EH (cell line): ENCODE measurements around the gene RBFOX2.
"Not testable (repeated sequence)": the region's sequence is repeated elsewhere in the genome, so short reads cannot be mapped to it uniquely, and the experiment has no call there.

ENCODE experiments used
- DNase-seq: peaks from one replicate; pipeline ENCODE4 v3.0.0-alpha.2; 2015; ENCODE audit warnings: low read depth

Gene RBFOX2

DNA sequence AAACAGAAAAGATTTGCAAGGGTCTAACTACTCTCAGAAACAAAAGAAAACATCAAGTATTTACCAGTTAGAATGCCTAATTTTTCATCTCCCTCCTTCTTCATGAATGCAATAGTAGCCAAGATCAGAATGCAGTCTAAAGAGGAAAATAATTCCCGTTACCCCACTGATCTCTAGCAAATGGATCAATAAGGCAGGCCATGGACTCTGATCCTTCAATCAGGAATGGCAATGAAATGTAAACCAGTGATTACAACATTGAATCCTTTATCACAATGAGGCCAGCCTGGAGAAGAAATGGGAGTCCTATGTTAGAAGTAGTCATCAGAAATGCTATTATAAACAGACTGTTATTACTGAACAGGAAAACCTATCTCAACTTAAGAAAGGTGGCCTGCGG lies 204.4 kb downstream of the RBFOX2 start:
- no peak for DNase-seq

DNA sequence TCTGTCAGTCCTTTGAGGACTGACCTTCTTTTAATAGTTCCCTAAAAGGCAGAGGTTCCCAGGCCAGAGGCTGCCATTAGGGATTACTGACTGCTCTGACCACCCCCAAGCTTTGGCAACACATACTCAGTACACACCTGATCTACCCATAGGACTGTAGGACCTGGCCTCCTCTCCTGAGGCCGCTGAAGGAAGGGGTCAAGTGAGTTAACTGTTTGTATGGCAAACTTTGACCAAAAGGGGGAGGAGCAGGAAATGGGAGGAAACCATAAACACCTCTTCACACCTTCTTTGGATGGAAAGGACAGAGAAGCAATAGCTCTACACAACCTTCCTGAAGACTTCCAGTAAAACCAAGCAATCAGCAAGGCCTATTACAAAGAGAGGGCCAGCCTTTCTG lies 207.0 kb downstream of the RBFOX2 start:
- DNase-seq = no peak

DNA sequence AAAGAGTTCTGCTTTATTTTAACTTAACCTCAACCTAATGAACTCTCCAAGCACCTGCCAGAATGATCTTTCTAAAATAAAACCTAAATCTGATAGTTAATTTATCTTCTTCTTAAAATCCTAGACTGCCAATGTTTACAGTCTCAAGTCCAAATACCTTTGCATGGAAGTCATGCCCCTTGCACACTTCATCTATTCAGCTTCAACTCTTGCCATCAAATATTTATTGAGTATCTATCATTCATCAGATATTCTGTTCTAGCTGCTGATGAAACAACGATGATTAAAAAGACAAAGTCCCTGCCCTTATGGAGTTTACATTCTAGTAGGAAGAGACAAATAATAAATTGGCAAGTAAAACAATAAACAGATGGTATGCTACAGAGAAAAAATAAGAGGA lies 209.2 kb downstream of the RBFOX2 start:
- no peak for DNase-seq

DNA sequence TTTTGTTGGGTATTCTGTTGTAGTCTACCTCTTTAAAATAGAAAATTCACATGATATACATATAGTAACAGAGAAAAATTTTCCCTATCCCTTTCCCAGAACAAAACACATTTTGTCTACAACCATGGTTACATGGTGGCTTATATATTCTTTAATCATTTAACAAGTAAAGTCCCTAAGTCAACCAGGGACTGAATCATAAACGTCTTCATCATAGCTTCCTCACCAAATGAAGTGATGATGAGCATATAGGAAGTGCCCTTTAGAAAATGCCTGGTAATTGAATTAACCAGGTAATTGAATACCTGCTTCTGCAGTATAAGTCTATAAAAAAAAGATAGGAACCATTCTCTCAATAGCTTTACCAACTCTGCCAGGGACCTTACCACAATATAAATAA lies 209.7 kb downstream of the RBFOX2 start:
- no peak for DNase-seq

DNA sequence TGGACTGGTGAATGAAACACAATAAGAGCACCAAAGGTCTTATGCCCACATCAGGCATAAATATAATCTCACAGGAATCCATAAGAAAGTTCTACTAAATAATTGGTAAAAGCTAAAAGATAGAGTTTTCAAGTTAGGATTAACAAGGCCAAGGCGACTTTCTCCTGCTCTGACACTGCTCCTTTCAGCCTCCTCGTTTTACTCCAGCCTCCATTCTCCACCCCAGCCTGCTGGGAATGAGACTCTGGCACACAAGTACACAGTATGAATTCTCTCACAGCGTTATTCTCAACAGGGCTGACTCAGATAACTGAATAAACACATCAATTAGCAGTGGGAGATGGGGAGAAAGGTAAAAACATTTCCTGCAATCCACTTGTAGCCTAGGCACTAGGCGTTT lies 216.0 kb downstream of the RBFOX2 start:
- DNase-seq = no peak

DNA sequence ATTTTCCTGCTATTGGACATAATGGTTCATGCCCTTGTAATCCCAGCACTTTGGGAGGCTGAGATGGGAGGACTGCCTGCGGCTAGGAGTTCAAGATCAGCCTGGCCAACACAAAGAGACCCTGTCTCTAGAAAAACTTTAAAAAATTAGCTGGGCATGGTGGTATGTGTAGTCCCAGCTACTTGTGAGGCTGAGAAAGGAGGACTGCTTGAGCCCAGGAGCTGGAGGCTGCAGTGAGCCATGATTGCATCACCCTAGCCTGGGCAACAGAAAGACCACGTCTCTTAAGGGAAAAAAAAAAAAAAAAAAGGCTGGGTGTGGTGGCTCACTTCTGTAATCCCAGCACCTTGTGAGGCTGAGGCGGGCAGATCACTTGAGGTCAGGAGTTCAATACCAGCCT lies 217.0 kb downstream of the RBFOX2 start:
- no peak for DNase-seq

DNA sequence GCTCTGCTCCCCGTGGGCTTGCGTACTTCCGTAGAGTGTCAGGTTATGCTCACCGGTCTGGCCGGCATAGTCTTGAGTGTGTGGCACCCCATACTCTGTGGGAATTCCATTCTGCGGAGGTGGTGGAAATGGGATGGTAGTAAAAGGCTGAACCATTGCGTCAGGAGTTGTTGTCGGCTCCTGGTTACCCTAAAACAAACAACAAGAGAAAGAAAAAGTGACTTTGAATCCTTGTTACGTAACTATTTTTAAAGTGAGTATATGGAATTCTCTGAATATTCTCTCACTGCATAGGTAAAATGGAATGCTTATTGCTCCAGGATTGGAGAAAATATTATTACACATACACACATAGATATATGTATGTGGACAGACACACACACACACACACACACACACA lies 218.8 kb downstream of the RBFOX2 start:
- DNase-seq = no peak

DNA sequence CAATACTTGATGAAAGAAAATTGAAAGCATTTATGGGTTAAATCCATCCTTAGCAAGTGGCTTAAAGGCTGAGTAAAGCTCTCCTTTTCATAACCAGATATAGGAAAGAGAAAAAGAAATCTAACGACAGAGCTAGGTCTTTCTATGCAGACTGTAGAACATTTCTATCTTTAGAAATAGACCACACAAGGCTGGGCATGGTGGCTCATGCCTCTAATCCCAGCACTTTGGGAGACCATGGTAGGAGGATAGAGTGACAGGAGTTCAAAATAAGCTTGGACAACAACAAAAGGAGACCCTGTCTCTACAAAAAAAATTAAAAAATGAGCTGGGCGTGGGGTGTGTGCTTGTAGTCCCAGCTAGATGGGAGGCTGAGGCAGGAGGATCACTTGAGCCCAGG lies 220.2 kb downstream of the RBFOX2 start:
- no peak for DNase-seq

DNA sequence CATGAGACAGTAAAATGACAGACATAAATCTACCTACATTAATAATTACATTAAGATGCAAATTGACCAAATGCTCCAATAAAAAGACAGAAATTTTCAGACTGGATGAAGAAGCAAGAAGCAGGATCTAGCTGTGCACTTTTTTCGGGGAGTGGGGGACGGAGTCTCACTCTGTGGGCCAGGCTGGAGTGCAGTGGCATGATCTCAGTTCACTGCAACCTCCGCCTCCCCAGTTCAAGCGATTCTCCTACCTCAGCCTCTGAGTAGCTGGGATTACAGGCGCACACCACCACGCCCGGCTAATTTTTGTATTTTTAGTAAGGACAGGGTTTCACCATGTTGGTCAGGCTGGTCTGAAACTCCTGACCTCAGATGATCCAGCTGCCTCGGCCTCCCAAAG lies 222.0 kb downstream of the RBFOX2 start:
- not testable (repeated sequence) for DNase-seq

DNA sequence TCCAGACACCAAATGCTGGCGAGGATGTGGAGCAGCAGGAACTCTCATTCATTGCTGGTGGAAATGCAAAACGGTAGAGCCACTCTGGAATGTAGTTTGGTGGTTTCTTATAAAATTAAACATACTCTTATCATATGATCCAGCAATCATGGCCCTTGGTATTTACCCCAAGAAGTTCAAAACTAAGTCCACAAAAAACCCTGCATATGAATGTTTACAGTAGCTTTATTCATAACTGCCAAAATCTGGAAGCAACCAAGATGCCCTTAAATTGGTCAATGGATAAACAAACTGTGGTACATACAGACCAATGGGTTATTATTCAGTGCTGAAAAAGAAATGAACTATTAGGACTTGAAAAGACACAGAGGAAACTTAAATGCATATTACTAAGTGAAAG lies 223.2 kb downstream of the RBFOX2 start:
- DNase-seq = no peak

DNA sequence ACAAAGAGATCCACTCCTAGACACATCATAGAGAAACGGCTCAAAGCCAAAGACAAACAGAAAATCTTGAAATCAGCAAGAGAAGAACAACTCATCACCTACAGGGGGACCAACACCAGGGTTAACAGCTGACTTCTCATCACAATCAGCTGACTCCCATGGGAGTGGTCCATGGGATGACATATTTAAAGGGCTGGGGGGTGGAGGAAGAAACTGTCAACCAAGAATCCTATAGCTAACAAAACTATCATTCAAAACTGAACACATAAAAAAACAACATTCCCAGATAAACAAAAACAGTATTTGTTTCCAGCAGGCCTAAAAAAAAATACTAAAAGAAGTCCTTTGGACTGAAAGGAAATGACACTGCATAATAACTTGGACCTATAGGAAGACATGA lies 224.2 kb downstream of the RBFOX2 start:
- DNase-seq = no peak

DNA sequence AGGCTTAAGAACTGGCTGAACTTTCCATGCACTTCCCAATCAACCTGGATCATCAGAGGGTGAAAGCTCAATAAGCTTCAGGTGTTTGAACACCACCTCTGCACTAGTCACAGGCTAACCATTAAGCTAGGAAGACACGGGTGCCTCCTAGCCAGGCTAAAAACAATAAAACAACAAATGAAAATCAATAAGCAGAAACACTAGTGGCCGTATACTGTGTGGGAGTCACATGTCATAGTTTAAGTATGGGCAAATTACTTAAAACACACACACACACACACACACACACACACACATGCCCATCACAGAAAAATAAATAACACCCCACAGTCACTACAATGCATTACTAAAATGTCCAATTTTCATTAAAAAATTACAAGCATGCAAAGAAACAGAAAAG lies 225.7 kb downstream of the RBFOX2 start:
- DNase-seq = no peak

DNA sequence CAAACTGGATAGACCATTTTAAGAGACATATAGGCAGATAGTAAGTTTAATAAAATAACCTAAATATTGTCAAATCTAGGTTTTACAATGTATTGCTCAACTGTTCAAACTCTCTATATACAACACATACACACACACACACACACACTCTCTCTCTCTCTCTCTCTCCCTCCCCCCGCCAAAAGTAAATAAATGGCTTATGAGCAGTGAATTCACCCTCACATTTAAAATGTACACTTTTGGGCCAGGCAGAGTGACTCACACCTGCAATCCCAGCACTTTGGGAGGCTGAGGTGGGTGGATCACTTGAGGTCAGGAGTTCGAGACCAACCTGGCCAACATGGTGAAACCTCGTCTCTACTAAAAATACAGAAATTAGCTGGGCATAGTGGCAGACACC lies 227.3 kb downstream of the RBFOX2 start:
- not testable (repeated sequence) for DNase-seq

DNA sequence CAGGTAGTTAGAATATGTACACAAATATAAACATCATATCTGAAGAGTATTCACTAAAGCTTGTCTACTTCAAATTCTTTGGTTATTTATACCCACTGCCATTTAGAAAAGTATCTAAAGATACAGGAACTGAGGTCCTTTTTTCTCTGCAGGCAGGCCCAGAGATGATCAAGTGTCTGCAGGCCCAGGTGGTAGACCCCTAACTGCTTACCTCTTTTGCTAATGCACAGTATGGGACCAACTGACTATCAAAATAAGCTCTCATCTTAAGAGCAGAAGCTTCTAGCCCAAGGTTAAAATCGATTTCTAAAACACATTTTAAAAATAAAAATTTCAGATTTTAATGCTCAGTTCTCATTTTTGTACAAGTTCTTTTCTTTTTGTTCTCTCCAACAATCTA lies 229.5 kb downstream of the RBFOX2 start:
- DNase-seq = no peak

DNA sequence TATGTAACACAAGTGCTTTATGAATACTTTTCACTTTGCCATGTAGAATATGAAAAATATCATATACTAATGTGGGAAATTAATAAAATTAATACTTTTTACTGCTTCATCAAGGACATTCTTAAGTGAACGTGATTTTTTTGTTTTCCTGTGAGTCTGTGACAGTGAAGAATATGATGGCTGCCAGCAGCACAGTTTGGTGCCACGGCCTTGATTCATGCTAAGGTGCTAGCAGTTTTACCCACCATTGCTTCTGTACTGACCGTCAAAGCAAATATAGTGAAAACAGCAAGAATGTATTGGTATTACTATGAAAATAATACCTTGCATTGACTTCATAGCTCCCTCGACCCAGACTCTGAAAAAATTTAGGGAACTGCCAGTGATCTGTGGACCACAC lies 231.2 kb downstream of the RBFOX2 start:
- no peak for DNase-seq

DNA sequence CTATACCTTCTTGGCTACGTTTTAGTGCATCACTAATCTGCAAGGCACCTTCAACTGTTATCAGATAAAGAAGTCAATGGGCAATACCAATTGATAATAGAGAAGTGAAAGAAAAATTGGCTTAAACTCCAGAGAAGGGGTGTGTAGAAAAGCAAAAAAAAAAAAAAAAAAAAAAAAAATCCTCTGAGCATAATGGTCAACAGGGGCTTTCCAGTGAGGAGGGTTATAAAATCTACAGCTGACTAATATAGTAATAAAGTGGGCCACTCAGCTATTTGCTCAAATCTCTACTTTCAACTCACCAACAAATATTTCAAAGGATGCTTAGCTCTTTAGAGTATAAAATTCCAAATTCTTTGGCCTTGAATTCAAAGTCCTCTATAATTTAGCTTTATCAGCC lies 233.1 kb downstream of the RBFOX2 start:
- DNase-seq = no peak

DNA sequence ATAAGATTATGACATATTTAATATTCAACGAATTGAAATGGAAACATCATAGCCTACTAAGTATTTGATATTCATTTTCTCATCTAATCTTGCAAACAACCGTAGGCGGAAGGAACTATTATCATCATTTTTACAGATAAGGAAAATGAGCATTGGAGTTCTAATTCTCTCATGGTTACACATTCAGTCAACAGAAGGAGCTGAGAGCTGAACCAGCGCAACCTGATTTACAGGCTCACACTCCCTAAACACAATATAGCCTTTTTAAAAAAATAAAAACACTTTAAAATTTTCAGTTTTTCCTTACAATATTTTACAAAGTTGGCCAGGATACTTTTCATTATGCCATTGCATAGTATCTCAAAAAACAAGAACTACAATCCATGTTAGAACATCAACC lies 236.1 kb downstream of the RBFOX2 start:
- no peak for DNase-seq

DNA sequence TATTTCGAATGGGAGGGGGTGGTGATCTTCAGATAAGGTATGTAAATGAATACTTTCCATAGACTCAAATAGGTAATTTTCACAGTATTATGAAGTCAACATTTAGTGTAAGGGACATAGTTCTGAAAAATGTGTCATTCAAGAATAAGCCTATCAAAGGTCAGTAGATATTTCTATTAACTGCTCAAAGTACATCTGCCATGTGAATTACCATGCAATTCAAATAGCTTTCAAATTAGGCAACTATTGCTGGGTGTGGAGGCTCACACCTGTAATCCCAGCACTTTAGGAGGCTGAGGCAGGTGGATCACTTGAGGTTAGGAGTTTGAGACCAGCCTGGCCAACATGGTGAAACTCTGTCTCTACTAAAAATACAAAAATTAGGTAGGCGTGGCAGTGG lies 236.8 kb downstream of the RBFOX2 start:
- not testable (repeated sequence) for DNase-seq

DNA sequence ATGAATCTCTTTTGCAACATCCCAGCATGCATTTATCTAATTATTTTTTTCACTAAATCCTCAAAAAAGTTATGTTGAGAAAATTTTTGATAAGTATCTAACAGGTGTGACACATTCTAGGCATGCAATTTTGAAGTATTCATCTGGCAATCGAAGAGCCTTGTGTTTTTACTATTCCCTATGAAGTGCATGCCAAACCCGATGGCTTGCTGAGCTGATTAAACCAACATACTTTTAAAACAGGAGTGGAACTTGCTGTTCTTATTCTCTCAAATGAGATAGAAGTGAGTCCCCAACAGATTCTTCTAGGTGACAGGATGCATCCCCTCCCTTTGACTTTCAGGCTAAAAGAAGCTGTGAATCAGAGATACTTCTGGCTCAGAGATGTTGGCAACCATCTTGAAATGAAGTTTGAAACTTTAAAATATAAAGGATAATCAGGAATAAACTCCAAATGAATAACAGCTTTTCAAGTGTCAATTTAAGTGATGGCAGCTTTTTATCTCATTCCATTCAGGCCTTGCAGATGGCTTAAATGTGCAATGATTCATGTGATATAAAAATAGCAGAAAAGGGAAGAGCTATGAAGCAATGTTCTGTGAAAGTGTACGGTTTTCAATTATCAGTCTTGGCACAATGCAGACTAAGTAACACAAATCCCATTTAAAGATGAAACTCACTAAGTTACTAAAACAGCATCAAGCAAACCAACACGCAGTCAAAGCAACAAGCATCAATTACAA lies 243.3 kb downstream of the RBFOX2 start:
- DNase-seq = peak; percentile 75

DNA sequence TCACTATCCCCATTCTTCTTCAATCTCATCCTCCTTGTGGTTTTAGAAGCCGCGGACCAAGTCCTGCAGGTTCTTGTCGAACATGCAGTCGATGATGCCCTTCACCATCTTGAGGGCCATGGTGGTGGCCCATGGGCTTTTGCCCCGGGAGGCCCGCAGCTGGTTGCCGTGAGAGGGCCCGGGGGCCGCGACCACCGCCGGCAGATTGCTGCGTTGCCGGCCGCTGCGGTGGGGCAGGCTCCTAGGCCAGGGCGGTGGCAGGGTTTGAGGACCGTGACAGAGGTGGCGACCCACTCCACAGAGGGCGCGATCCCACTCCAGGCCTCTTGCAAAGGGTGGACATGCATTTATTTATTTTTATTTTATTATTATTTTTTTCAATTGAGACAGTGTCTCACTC lies 244.0 kb downstream of the RBFOX2 start:
- DNase-seq = no peak

DNA sequence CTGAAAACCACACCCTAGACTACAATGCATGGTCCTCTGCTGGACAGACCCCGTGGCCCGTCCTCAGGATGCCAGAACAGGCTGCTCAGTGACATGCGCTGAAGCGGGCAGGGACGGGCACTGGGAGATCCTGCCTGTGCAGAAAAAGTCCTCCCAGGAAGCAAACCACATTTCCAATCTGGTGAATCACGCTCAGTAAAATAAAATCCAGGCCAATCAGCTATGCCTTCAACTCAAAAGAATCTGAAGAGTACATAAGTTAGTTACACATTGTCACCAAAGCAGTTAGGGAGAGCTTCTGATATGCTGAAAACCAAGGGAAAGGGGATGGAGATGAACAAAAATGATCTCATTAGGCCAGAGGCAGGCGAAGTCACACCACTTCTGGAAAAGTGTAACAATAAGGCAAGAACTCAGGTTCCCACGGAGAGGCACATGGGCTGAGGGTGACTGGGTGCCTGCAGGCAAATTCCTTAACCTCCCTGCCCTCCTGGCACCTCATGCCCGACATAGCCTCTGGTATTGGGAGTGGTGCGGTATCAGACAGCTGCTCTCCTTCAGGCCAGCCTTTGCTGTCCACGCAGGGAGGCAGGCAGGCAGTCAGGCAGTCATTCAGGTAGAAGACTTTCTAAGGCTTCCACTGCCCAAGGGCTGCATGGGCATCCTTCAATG lies 244.5 kb downstream of the RBFOX2 start:
- DNase-seq = peak; percentile 94

DNA sequence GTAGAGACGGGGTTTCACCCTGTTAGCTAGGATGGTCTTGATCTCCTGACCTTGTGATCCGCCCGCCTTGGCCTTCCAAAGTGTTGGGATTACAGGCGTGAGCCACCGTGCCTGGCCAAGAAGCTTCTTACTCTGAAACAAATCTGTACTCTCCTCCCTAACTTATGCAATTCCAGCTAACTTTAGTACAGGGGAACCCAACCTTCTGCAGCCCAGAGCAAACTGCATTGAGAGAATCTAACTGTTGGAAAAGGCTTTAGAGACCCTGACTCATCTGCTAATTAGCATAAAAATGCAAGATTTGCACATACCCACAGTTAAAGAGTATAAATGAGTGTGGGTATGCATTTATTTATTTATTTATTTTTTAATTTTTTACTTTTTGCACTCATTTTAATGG lies 246.1 kb downstream of the RBFOX2 start:
- DNase-seq = peak; percentile 33

DNA sequence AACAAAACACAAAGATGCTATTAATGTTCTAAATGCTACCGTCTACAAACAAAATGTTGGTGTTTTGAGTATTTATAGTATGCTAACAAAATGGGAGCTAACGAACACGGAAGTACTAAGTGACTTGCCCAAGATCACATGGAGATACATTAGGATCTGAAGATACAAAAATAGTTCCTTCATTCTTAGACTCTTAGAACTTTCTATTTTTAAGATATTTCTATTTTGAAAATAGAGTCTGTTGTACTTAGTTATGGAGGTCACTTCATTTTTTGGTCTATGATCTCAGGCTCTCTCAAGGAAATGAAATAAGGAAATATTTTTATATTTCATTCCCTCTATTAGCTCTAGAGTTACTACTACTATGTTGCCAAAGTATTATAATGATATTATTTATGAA lies 246.7 kb downstream of the RBFOX2 start:
- DNase-seq = no peak
